ENCODE measurements around the gene GRB10.

The GRB10 gene

DNA sequence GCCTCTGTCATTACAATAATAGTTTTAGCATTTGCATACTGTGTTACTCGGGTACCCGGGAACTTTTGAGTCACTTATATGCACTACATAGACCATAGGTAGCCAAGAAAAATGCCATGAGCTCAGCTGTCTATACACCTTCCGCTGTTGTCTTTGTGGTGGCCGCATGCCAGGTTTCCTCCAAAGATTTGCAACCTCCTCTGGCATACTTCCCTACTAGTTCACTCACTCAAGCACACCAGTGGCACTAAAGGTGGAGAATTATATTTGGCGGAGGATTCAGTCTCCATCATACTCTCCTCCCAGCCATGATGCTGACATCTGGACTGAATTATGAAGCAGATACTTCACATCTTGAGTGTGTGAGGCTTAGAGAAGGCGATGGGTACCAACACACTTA, 35.6 kb upstream of the GRB10 start:
- TF ChIP-seq, protein P1, sequence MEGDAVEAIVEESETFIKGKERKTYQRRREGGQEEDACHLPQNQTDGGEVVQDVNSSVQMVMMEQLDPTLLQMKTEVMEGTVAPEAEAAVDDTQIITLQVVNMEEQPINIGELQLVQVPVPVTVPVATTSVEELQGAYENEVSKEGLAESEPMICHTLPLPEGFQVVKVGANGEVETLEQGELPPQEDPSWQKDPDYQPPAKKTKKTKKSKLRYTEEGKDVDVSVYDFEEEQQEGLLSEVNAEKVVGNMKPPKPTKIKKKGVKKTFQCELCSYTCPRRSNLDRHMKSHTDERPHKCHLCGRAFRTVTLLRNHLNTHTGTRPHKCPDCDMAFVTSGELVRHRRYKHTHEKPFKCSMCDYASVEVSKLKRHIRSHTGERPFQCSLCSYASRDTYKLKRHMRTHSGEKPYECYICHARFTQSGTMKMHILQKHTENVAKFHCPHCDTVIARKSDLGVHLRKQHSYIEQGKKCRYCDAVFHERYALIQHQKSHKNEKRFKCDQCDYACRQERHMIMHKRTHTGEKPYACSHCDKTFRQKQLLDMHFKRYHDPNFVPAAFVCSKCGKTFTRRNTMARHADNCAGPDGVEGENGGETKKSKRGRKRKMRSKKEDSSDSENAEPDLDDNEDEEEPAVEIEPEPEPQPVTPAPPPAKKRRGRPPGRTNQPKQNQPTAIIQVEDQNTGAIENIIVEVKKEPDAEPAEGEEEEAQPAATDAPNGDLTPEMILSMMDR (IDR thresholded peaks at IDR 0.05; ENCODE audit: borderline replicate concordance, extremely low read depth, low read length, poor library complexity, severe bottlenecking) = no peak
- no peak for TF ChIP-seq EZH2 (IDR thresholded peaks at IDR 0.05; ENCODE audit: borderline replicate concordance, low read depth, low read length, severe bottlenecking)
- H3K4me2 ChIP-seq (ENCODE audit: insufficient read depth, low read length) = no peak overlapping the region
- no peaks in the 10 kb centered on the region for H4K20me1 ChIP-seq (ENCODE audit: insufficient read depth, low read length)
- H3K79me2 ChIP-seq (ENCODE audit: insufficient read depth, low read length) = no peaks in the 10 kb centered on the region
- H3K9me3 ChIP-seq (ENCODE audit: insufficient read depth, low read length, severe bottlenecking) = no peaks in the 10 kb centered on the region
- ATAC-seq (ENCODE audit: insufficient read depth, low read depth) (no peak), DNase-seq (no peak)
- no peaks in the 10 kb centered on the region for H3K36me3 ChIP-seq (ENCODE audit: insufficient read depth, low read length)
- no peak overlapping the region for H3K27ac ChIP-seq (ENCODE audit: low read length)
- no peak overlapping the region for H2AFZ ChIP-seq (ENCODE audit: low read depth, low read length)
- no peaks in the 10 kb centered on the region for H3K27me3 ChIP-seq (ENCODE audit: insufficient read depth, low read length, poor library complexity)
- H3K4me1 ChIP-seq (ENCODE audit: insufficient read depth, low read length) = no peaks in the 10 kb centered on the region
- no peak overlapping the region for H3K4me3 ChIP-seq (ENCODE audit: low read depth in 1 of 2, low read length in 2 of 2)
- H3K9ac ChIP-seq (ENCODE audit: low read depth, low read length) = no peak overlapping the region

- Histone ChIP-seq H3K9ac (ENCODE audit: low read depth, low read length) (no peak overlapping the region), H3K27ac (ENCODE audit: low read length) (no peak overlapping the region), H2AFZ (ENCODE audit: low read depth, low read length) (no peak overlapping the region), H3K4me2 (ENCODE audit: insufficient read depth, low read length) (no peak overlapping the region), H4K20me1 (ENCODE audit: insufficient read depth, low read length) (no peaks in the 10 kb centered on the region), H3K36me3 (ENCODE audit: insufficient read depth, low read length) (no peaks in the 10 kb centered on the region), H3K79me2 (ENCODE audit: insufficient read depth, low read length) (no peaks in the 10 kb centered on the region), H3K4me3 (ENCODE audit: low read depth in 1 of 2, low read length in 2 of 2) (no peak overlapping the region), H3K9me3 (ENCODE audit: insufficient read depth, low read length, severe bottlenecking) (no peaks in the 10 kb centered on the region), H3K4me1 (ENCODE audit: insufficient read depth, low read length) (no peaks in the 10 kb centered on the region), H3K27me3 (ENCODE audit: insufficient read depth, low read length, poor library complexity) (no peaks in the 10 kb centered on the region)
- no peak for DNase-seq
- TF ChIP-seq, protein P1 (IDR thresholded peaks at IDR 0.05; ENCODE audit: borderline replicate concordance, extremely low read depth, low read length, poor library complexity, severe bottlenecking) = no peak
- TF ChIP-seq EZH2 (IDR thresholded peaks at IDR 0.05; ENCODE audit: borderline replicate concordance, low read depth, low read length, severe bottlenecking) = no peak
- no peak for ATAC-seq (ENCODE audit: insufficient read depth, low read depth)
Observed at GRCh38 chr7:50817561-50817960, 34.9 kb upstream of the GRB10 start.

- no peak overlapping the region for H3K4me2 ChIP-seq (ENCODE audit: insufficient read depth, low read length)
- ATAC-seq (ENCODE audit: insufficient read depth, low read depth) (no peak), DNase-seq (no peak)
- no peak for TF ChIP-seq EZH2 (IDR thresholded peaks at IDR 0.05; ENCODE audit: borderline replicate concordance, low read depth, low read length, severe bottlenecking)
- TF ChIP-seq, protein P1 (IDR thresholded peaks at IDR 0.05; ENCODE audit: borderline replicate concordance, extremely low read depth, low read length, poor library complexity, severe bottlenecking) = no peak
- no peaks in the 10 kb centered on the region for H3K4me1 ChIP-seq (ENCODE audit: insufficient read depth, low read length)
- no peak overlapping the region for H3K27ac ChIP-seq (ENCODE audit: low read length)
- no peak overlapping the region for H3K4me3 ChIP-seq (ENCODE audit: low read depth in 1 of 2, low read length in 2 of 2)
- H3K27me3 ChIP-seq (ENCODE audit: insufficient read depth, low read length, poor library complexity) = no peaks in the 10 kb centered on the region
- H3K36me3 ChIP-seq (ENCODE audit: insufficient read depth, low read length) = no peaks in the 10 kb centered on the region
- H3K9ac ChIP-seq (ENCODE audit: low read depth, low read length) = no peak overlapping the region
- no peaks in the 10 kb centered on the region for H4K20me1 ChIP-seq (ENCODE audit: insufficient read depth, low read length)
- H3K9me3 ChIP-seq (ENCODE audit: insufficient read depth, low read length, severe bottlenecking) = no peaks in the 10 kb centered on the region
- H2AFZ ChIP-seq (ENCODE audit: low read depth, low read length) = no peak overlapping the region
- no peaks in the 10 kb centered on the region for H3K79me2 ChIP-seq (ENCODE audit: insufficient read depth, low read length)
Observed at GRCh38 chr7:50815138-50815537, 32.4 kb upstream of the GRB10 start.

GRCh38 chr7:50814166-50814565, 31.5 kb upstream of the GRB10 start:
- H3K27ac ChIP-seq (ENCODE audit: low read length) = no peak overlapping the region
- H3K79me2 ChIP-seq (ENCODE audit: insufficient read depth, low read length) = no peaks in the 10 kb centered on the region
- no peak overlapping the region for H3K9ac ChIP-seq (ENCODE audit: low read depth, low read length)
- no peaks in the 10 kb centered on the region for H3K27me3 ChIP-seq (ENCODE audit: insufficient read depth, low read length, poor library complexity)
- DNase-seq (no peak), ATAC-seq (ENCODE audit: insufficient read depth, low read depth) (no peak)
- TF ChIP-seq, protein P1 (IDR thresholded peaks at IDR 0.05; ENCODE audit: borderline replicate concordance, extremely low read depth, low read length, poor library complexity, severe bottlenecking) = no peak
- TF ChIP-seq EZH2 (IDR thresholded peaks at IDR 0.05; ENCODE audit: borderline replicate concordance, low read depth, low read length, severe bottlenecking) = no peak
- H3K9me3 ChIP-seq (ENCODE audit: insufficient read depth, low read length, severe bottlenecking) = no peaks in the 10 kb centered on the region
- no peaks in the 10 kb centered on the region for H3K36me3 ChIP-seq (ENCODE audit: insufficient read depth, low read length)
- H3K4me1 ChIP-seq (ENCODE audit: insufficient read depth, low read length) = no peaks in the 10 kb centered on the region
- H3K4me3 ChIP-seq (ENCODE audit: low read depth in 1 of 2, low read length in 2 of 2) = no peak overlapping the region
- H4K20me1 ChIP-seq (ENCODE audit: insufficient read depth, low read length) = no peaks in the 10 kb centered on the region
- H3K4me2 ChIP-seq (ENCODE audit: insufficient read depth, low read length) = no peak overlapping the region
- H2AFZ ChIP-seq (ENCODE audit: low read depth, low read length) = no peak overlapping the region
